ENCODE measurements around the gene PKP4. TPM values are rescaled to one million over a fixed set of nuclear protein-coding genes. Genes with fewer than 3 reads are reported as not detected.
A peak's percentile ranks its signal among the peaks of the same experiment; 100 is the strongest.
"Not testable (repeated sequence)": the region's sequence is repeated elsewhere in the genome, so short reads cannot be mapped to it uniquely, and the experiment has no call there.

The PKP4 gene
- total RNA-seq, 1 experiment from 2014 or later = 62.8 TPM

DNA sequence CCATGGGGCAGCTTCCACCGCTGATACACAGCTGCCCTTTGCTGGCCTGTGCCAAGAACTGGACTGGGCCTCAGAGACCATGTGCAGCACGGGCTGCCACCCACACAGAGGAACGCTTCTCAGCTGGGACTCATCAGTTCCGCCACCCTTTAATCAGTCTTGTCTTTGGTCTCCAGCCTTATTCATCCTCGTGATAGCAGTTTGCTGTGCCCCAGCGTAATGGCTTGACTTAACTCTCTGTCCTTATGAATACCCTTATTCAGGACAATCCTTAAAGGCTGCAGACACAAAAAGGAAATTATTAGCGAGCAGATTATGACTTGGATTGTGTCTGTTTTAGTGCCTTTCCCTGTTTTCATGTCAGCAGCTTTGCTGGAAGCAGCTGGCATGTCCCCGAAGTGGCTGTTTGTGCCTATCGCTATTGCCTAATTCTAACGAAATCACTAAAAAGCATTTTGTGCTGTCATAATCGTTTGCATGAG is 229.5 kb downstream of the PKP4 start:
- Histone ChIP-seq H3K27me3 (no peaks in the 10 kb centered on the region), H3K36me3 (no peaks in the 10 kb centered on the region), H3K9me3 (replicated peaks) (no peaks in the 10 kb centered on the region), H3K4me1 (peaks cover 9% of the 10 kb centered on the region), H3K4me3 (peak overlapping the region; percentile 22; the same call in 1 of the 2 replicates), H3K27ac (peak overlapping the region; percentile 9; the same call in 1 of the 2 replicates)
- peak; percentile 62 to 67 for DNase-seq

DNA sequence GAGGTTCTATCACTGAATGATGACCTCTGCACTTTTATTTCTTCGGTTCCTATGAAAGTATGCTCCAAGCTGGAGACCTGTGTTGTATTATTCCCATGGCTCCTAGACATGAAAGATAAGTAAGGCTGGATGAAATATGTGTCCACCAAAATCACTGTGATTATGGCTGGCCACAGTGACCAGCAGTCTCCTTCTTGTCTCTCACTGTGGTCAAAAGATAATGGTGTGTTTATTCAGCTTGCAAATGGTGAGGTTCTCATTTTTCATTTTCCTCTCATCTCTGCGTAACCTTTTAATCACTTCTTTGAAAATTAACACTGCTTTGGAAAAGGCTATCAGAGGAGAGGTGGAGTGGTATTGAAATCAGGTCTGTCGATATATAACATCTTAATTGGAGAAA is 230.6 kb downstream of the PKP4 start:
- no peaks in the 10 kb centered on the region for H3K9me3 ChIP-seq (replicated peaks)
- H3K27ac ChIP-seq = no peak overlapping the region
- H3K4me3 ChIP-seq = no peak overlapping the region
- H3K4me1 ChIP-seq = peaks cover 9% of the 10 kb centered on the region
- no peaks in the 10 kb centered on the region for H3K36me3 ChIP-seq
- H3K27me3 ChIP-seq = no peaks in the 10 kb centered on the region
- DNase-seq = no peak

DNA sequence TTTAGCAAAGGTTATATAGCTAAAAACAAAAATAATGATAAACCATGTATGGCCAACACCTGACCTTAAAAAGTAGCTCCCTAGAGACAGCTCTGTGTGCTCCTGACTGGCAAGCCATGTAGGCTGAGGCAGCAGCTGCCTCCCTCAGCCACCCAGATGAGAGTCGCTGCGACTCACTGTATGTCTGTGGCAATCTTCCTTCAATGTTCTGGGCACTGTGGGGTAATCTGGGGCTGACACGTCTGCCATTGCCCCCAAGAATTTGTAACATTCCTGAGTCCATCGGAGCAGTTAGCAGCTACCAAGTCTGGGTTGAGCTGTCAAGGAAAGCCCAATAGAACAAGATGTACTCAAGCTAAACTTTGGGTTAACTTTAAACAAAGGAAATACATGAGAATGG is 232.0 kb downstream of the PKP4 start:
- no peak overlapping the region for H3K27ac ChIP-seq
- no peak overlapping the region for H3K4me3 ChIP-seq
- peaks cover 9% of the 10 kb centered on the region for H3K4me1 ChIP-seq
- H3K9me3 ChIP-seq (replicated peaks) = no peaks in the 10 kb centered on the region
- DNase-seq = peak; percentile 28 to 40
- no peaks in the 10 kb centered on the region for H3K27me3 ChIP-seq
- no peaks in the 10 kb centered on the region for H3K36me3 ChIP-seq

DNA sequence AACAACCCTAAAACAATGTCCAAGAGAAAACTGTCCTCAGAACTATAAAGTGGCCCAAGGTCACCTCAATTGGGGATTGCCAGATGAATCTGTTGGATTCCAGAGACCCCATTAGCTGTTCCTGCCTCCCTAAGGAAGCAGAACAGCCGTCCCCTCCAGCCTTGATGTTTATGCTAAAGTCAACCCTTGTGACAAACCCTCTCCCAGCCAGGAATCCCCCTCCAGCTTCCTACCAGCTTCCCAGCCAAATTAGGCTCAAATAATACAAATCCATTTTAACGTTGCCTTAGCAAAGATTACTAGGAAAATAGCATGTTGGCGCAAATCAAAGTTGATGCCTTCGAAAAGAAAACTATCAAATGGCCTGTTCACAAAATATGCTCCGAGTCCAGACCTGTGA is 232.6 kb downstream of the PKP4 start:
- Histone ChIP-seq H3K36me3 (no peaks in the 10 kb centered on the region), H3K4me3 (no peak overlapping the region), H3K4me1 (peaks cover 9% of the 10 kb centered on the region), H3K9me3 (replicated peaks) (no peaks in the 10 kb centered on the region), H3K27ac (no peak overlapping the region), H3K27me3 (no peaks in the 10 kb centered on the region)
- DNase-seq = no peak

DNA sequence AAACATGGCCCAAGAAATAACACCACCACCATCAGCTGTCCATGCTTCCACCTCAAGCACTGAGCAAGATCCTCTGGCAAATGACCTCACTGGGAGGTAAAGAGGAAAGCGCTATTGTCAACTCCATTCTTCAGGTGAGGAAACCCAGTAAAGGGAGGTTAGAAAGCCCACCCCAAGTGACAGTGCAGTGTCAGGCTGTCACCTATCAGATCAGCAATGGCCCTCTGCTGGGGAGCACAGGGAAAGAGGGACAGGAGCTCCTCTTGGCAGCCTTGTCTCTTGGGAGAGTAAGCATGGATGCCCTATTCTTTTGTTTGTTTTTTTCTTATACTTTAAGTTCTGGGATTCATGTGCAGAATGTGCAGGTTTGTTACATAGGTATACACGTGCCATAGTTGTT is 234.1 kb downstream of the PKP4 start:
- DNase-seq = no peak
- no peaks in the 10 kb centered on the region for H3K27me3 ChIP-seq
- peaks cover 9% of the 10 kb centered on the region for H3K4me1 ChIP-seq
- H3K4me3 ChIP-seq = no peak overlapping the region
- H3K27ac ChIP-seq = no peak overlapping the region
- H3K36me3 ChIP-seq = no peaks in the 10 kb centered on the region
- no peaks in the 10 kb centered on the region for H3K9me3 ChIP-seq (replicated peaks)

DNA sequence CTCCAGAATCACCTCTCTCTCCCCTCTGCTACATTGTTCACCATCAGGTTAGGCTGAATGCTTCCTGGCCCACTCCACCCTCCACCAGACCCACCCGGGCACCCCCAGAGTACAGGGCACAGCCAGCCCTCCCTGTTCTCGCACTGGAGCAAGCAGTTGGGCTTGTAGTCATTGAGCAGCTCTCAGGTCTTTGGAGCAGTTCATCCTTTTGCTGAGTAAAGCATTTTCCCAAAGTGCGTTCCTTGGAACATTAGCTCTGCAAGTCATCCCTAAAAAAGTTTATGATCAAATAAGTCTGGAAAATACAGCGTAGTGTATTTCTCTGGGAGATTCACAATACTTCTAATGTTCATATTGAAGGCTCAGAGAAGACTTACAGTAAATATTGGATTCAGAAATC is 234.9 kb downstream of the PKP4 start:
- no peaks in the 10 kb centered on the region for H3K36me3 ChIP-seq
- H3K27me3 ChIP-seq = no peaks in the 10 kb centered on the region
- no peak overlapping the region for H3K4me3 ChIP-seq
- no peak overlapping the region for H3K27ac ChIP-seq
- peaks cover 9% of the 10 kb centered on the region for H3K4me1 ChIP-seq
- no peak for DNase-seq
- H3K9me3 ChIP-seq (replicated peaks) = 0 out of 2 replicates have a peak, but pooled peaks cover 4% of the 10 kb centered on the region

DNA sequence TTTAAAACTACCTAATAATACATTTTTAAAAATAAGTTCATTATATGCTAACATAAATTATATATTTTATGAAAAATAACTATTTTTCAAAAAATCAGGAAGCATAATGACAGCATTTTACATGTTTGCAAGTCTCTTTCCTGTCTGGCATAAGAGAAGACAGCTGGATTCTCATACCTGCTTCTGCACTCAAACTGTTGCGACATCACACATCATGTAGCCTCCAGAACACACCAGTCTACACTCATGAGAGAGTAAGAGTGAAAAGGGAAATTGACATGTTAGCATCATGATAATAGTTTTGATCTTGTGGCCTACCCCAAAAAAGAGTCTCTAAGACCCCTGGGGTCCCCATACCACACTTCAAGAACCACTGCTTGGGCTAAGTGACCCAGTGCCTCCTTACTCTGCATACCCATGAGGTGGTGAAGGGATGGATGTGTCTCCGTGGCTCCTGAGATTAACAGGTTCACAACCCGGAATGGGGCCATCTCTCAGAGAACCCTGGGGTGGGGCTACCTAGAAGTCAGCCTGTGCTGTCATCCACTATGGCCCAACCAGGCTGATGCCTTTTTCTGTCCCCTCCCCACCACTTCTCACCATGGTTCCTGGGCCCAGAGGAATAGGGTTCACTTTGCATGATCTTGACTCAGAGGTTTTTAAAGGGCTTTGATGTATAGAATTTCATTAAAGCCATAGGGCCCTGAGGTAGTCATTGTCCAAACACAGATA is 235.8 kb downstream of the PKP4 start:
- no peak for DNase-seq
- peaks cover 5% of the 10 kb centered on the region; the same call in 1 of the 2 replicates for H3K4me1 ChIP-seq

DNA sequence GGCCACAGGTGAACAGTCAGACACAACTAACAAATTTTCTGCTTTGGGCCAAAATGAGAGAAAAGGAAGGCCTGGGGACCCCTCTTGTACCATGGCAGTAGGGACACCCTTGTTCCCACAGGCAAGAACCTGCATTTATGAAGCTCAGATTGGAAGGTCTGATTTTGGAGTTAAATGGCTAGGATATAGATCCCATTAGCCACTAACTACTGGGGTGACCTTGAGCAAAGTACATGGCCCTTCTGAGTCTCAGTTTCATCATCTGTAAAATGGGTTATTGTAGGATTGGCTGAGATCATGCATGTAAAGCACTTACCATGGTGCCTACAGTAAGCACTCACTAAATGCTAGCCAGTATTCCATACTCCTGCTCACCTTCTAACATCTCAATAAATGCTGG is 236.7 kb downstream of the PKP4 start:
- no peaks in the 10 kb centered on the region for H3K27me3 ChIP-seq
- no peaks in the 10 kb centered on the region for H3K36me3 ChIP-seq
- no peak overlapping the region for H3K27ac ChIP-seq
- no peak overlapping the region for H3K4me3 ChIP-seq
- peaks cover 4% of the 10 kb centered on the region; the same call in 1 of the 2 replicates for H3K4me1 ChIP-seq
- 0 out of 2 replicates have a peak, but pooled peaks cover 4% of the 10 kb centered on the region for H3K9me3 ChIP-seq (replicated peaks)
- DNase-seq = no peak

More for the DNA sequence above, 235.8 kb downstream of the PKP4 start:
- Histone ChIP-seq H3K27ac (no peak overlapping the region), H3K4me3 (no peak overlapping the region), H3K9me3 (replicated peaks) (0 out of 2 replicates have a peak, but pooled peaks cover 4% of the 10 kb centered on the region), H3K27me3 (no peaks in the 10 kb centered on the region), H3K36me3 (no peaks in the 10 kb centered on the region)

DNA sequence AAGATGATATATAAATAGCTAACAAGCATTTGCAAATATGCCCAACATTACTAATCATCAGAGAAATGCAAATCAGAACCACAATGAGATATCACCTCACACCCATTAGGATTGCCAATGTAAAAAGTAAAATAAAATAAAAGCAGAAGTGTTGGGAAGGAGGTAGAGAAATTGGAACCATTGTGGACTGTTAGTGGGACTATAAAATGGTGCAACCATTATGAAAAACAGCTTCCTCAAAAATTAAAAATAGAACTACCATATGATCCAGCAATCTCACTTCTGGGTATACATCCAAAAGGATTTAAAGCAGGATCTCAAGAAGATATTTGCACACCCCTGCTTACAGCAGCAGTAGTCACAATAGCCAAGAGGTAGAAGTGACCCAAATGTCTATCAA is 238.6 kb downstream of the PKP4 start:
- DNase-seq = no peak
- Histone ChIP-seq H3K27ac (no peak overlapping the region), H3K36me3 (no peaks in the 10 kb centered on the region), H3K27me3 (no peaks in the 10 kb centered on the region), H3K4me1 (no peaks in the 10 kb centered on the region), H3K9me3 (replicated peaks) (peaks cover 8% of the 10 kb centered on the region; the same call in 1 of the 2 replicates), H3K4me3 (no peak overlapping the region)

DNA sequence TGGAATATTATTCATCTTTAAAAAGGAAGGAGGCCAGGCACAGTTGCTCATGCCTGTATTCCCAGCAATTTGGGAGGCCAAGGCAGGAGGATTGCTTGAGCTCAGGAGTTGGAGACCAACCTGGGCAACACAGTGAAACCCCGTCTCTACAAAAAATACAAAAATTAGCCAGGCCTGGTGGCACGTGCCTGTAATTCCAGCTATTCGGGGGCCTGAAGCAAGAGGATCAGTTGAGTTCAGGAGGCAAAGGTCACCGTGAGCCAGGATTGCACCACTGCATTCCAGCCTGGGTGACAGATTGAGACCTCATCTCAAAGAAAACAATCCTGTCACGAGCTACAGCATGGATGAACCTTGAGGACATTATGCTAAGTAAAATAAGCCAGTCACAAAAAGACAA is 239.0 kb downstream of the PKP4 start:
- not testable (repeated sequence) for H3K9me3 ChIP-seq (replicated peaks); H3K4me1 ChIP-seq; DNase-seq; H3K36me3 ChIP-seq; H3K27ac ChIP-seq; H3K27me3 ChIP-seq; H3K4me3 ChIP-seq

DNA sequence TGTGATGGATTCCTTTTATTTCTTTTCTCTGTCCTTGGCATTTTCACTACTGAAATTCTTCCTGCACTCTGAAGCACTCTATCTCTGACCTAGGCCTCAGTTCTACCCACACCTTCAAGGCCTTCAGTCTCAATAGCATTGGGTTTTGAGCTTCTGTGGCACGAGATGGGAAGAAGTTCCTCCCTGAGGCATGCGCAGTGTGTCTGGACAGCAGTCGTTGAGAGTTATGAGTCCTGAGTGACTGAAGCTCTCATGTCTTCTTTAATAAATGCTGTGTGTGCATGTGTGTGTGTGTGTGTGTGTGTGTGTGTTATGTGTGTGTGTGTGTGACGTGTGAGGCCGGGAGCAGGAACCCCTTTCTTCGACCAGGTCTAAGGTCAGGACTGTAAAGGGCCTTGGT is 242.6 kb downstream of the PKP4 start:
- H3K27ac ChIP-seq = no peak overlapping the region
- DNase-seq = no peak
- H3K9me3 ChIP-seq (replicated peaks) = peaks cover 8% of the 10 kb centered on the region; the same call in 1 of the 2 replicates
- no peaks in the 10 kb centered on the region for H3K4me1 ChIP-seq
- H3K36me3 ChIP-seq = no peaks in the 10 kb centered on the region
- no peaks in the 10 kb centered on the region for H3K27me3 ChIP-seq
- no peak overlapping the region for H3K4me3 ChIP-seq

DNA sequence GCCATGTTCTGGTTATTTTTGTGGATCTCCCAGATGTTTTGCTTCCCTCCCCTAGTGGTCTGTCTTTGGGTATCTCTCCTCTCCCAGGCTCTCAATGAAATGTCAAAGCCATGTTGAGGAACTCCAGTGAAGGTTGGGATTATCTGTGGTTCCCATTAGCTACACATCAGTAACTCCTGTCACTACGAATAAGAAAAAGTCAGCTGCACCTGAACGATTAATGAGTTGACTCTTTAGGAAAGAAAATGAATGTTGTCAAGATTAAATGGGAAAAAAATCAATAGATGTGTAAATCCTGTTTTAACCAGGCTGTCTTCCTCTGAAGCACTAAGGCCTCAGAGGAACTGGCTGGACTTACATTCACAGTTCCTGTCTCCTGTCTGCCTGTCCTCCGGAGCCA is 244.3 kb downstream of the PKP4 start:
- Histone ChIP-seq H3K4me1 (no peaks in the 10 kb centered on the region), H3K27ac (no peak overlapping the region), H3K9me3 (replicated peaks) (peaks cover 8% of the 10 kb centered on the region; the same call in 1 of the 2 replicates), H3K36me3 (no peaks in the 10 kb centered on the region), H3K4me3 (no peak overlapping the region), H3K27me3 (no peaks in the 10 kb centered on the region)
- DNase-seq = no peak

DNA sequence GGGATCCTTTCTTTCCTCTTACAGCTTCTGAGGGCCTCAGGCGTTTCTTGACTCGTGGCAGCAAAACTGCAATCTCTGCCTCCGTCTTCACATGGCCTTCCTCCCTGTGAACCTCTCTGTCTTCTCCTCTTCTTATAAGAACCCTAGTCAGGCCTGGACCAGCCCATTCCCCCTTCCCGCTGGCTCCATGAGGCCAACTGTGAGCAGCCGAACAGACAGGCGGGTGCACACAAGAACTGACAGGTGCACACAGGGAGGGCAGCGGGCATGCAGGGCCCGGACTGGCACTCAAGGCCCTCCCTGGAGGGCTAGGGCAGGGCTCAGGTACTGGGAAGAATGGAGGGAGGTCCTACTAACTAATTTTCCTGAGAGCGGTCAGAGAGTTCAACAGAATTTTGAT is 246.0 kb downstream of the PKP4 start:
- Histone ChIP-seq H3K27me3 (no peaks in the 10 kb centered on the region), H3K36me3 (no peaks in the 10 kb centered on the region), H3K4me1 (no peaks in the 10 kb centered on the region), H3K27ac (no peak overlapping the region), H3K4me3 (no peak overlapping the region), H3K9me3 (replicated peaks) (peaks cover 4% of the 10 kb centered on the region; the same call in 1 of the 2 replicates)
- no peak for DNase-seq

DNA sequence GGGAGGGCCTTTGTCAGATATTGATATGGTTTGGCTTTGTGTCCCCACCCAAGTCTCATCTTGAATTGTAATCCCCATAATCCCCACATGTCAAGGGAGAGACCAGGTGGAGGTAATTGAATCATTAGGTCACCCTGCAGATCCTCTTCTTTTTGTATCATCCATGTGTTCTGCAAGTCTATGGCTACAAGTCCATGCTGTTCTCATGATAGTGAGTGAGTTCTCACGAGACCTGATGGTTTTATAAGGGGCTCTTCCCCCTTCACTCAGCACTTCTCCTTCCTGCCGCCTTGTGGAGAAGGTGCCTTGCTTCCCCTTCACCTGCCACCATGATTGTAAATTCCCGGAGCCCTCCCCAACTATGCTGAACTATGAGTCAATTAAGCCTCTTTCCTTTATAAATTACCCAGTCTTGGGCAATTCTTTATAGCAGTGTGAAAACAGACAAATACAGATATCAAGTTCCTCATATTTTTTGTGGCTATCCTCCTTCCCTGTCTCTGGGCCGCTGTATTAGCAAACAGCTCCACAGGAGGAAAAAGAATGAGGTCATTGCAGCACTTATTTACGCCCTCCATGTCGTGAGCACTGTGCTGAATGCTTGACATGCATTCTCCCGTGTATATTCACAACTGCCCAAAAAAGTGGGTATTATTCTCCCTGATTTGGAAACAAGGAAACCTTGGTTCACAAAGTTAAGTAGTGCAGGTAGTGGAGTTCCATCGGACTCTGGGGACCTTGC is 248.1 kb downstream of the PKP4 start:
- not testable (repeated sequence) for H3K27ac ChIP-seq; H3K27me3 ChIP-seq; H3K4me3 ChIP-seq; H3K9me3 ChIP-seq (replicated peaks); H3K36me3 ChIP-seq; DNase-seq; H3K4me1 ChIP-seq

DNA sequence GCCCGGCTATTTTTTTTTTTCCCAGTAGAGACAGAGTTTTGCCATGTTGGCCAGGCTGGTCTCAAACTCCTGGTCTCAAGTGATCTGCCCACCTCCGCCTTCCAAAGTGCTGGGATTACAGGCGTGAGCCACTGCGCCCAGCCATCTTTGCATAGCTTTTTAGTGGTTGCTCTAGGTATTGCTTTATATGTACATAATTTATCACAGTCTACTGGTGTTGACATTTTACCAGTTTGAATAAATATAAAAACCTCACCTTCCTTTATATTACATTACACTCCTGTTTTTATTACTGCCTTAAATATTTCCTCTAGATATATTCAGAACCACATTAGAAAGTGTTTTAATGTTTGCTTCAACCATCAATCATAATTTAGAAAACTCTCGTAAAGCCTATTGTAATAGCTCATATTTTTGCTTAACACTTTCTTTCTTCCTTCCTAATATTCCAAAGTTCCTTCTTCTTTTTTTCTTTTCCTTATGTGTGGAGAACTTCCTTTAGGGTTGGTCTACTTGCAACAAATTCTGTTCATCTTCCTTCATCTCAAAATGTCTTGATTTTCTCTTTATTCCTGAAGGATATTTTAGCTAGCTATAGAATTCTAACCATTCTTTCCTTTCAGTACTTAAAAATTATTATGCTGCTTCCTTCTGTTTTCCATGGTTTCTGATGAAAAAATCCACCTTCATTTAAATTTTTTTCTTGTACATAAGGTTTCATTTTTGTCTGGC is 256.2 kb downstream of the PKP4 start:
- no peak for DNase-seq
- peaks cover 3% of the 10 kb centered on the region; the same call in 1 of the 2 replicates for H3K4me1 ChIP-seq

More for the DNA sequence above, 256.2 kb downstream of the PKP4 start:
- Histone ChIP-seq H3K27me3 (no peaks in the 10 kb centered on the region), H3K36me3 (no peaks in the 10 kb centered on the region), H3K4me3 (no peak overlapping the region), H3K9me3 (replicated peaks) (no peaks in the 10 kb centered on the region; the same call in 1 of the 2 replicates), H3K27ac (no peak overlapping the region)

Measured in SJCRH30 (cell line).